D721Med (cell line): ENCODE results near the gene NLGN1.

ENCODE experiments used
- DNase-seq: peaks from one replicate; pipeline ENCODE4 v3.0.0; 2011; ENCODE audit warnings: low spot score; ENCODE audit not compliant: insufficient read length
- FAIRE-seq: peaks from 2 replicates; lab custom pipeline; 2011; peaks lifted over from hg19 to GRCh38; lab: Jason Lieb, UNC
- CTCF ChIP-seq: IDR thresholded peaks from 2 replicates; pipeline ENCODE4 v1.5.1; 2012; ENCODE audit warnings: mild to moderate bottlenecking, control low read depth; ENCODE audit not compliant: insufficient read depth; ENCODE audit errors: missing control alignments

Gene NLGN1

GRCh38 chr3:173703771-173704170 lies 306.2 kb downstream of the NLGN1 start:
- FAIRE-seq = no peak
- TF ChIP-seq CTCF = no peak
- no peak for DNase-seq

- no peak for DNase-seq
- FAIRE-seq = no peak
- no peak for TF ChIP-seq CTCF
Observed at GRCh38 chr3:173706630-173707029, 309.1 kb downstream of the NLGN1 start.

- FAIRE-seq (no peak), DNase-seq (no peak)
- TF ChIP-seq CTCF = no peak
Observed at GRCh38 chr3:173708191-173708590, 310.6 kb downstream of the NLGN1 start.

- TF ChIP-seq CTCF = no peak
- DNase-seq (no peak), FAIRE-seq (no peak)
Observed at GRCh38 chr3:173709026-173709425, 311.5 kb downstream of the NLGN1 start.

- no peak for FAIRE-seq
- TF ChIP-seq CTCF = no peak
- no peak for DNase-seq
Observed at GRCh38 chr3:173711619-173712018, 314.1 kb downstream of the NLGN1 start.

- FAIRE-seq (no peak), DNase-seq (no peak)
- TF ChIP-seq CTCF = no peak
Observed at GRCh38 chr3:173719585-173719984, 322.0 kb downstream of the NLGN1 start.

- FAIRE-seq (no peak), DNase-seq (no peak)
- TF ChIP-seq CTCF = no peak
Observed at GRCh38 chr3:173725507-173725906, 328.0 kb downstream of the NLGN1 start.
